Neural progenitor cell (in vitro differentiated cells): ENCODE data around the gene GLRX.

Source experiments
- EZH2 ChIP-seq: fragments of 200-600 bp; sonication (generic); IDR thresholded peaks from 2 replicates; pipeline ENCODE4 v1.6.1; 2017; ENCODE audit warnings: antibody characterized with exemption, mild to moderate bottlenecking, moderate library complexity
- EZH2phosphoT487 ChIP-seq: fragments of 200-600 bp; sonication (generic); IDR thresholded peaks from 2 replicates; pipeline ENCODE4 v1.6.1; 2017; ENCODE audit warnings: antibody characterized with exemption
- TF ChIP-seq, protein P1 (sequence below): fragments of 200-600 bp; sonication (generic); IDR thresholded peaks from 2 replicates; pipeline ENCODE4 v1.5.1; 2017; ENCODE audit warnings: antibody characterized with exemption, mild to moderate bottlenecking

DNA sequence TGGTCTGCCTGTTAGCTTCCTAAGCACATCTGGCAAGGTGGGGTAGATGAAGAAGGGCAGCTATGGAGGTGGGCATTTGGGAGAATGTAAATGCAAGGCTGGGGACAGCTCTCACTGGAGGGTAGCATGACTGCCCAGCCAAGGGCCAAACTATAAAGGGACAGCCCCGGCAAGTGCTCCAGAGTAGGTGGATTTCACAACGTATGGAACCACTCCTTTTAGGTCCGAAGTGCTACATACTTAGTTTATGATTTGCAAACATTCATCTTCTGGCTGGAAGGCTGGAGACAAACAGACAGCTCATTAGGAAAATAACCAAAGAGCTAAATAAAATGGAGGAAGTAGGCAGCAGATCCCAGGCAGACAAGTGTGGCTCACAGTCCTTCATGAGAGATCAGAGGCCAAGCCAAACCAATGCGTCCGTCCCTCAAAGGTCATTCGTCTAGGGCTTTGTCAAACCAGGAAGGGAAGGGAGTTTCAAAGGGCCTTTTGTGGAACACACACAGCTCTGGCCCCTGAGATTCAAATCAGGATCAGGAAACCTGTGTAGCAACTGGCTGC, 42.5 kb upstream of the GLRX start:
- TF ChIP-seq, protein P1, sequence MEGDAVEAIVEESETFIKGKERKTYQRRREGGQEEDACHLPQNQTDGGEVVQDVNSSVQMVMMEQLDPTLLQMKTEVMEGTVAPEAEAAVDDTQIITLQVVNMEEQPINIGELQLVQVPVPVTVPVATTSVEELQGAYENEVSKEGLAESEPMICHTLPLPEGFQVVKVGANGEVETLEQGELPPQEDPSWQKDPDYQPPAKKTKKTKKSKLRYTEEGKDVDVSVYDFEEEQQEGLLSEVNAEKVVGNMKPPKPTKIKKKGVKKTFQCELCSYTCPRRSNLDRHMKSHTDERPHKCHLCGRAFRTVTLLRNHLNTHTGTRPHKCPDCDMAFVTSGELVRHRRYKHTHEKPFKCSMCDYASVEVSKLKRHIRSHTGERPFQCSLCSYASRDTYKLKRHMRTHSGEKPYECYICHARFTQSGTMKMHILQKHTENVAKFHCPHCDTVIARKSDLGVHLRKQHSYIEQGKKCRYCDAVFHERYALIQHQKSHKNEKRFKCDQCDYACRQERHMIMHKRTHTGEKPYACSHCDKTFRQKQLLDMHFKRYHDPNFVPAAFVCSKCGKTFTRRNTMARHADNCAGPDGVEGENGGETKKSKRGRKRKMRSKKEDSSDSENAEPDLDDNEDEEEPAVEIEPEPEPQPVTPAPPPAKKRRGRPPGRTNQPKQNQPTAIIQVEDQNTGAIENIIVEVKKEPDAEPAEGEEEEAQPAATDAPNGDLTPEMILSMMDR = no peak
- TF ChIP-seq EZH2 = no peak
- TF ChIP-seq EZH2phosphoT487 = no peak
